IMR-90 (cell line): ENCODE measurements around the gene PPP5C.

Experiments
- BHLHE40 ChIP-seq: fragments of 150-350 bp; IDR thresholded peaks from 2 replicates; pipeline ENCODE4 v1.6.1; 2016; ENCODE audit warnings: mild to moderate bottlenecking, low read depth, low read length
- CEBPB ChIP-seq: IDR thresholded peaks from 2 replicates; pipeline ENCODE4 v1.6.1; 2012; ENCODE audit warnings: low read depth, low read length, improper control_type of control experiment
- CTCF ChIP-seq: conservative IDR thresholded peaks from 2 replicates; pipeline ENCODE4 v1.5.1; 2012; ENCODE audit warnings: mild to moderate bottlenecking, low read depth, low read length, improper control_type of control experiment
- MAFK ChIP-seq: IDR thresholded peaks from 2 replicates; pipeline ENCODE4 v1.6.1; 2012; ENCODE audit warnings: low read depth, low read length, improper control_type of control experiment
- MAZ ChIP-seq: IDR thresholded peaks from 2 replicates; pipeline ENCODE4 v1.6.1; 2012; ENCODE audit warnings: low read depth, mild to moderate bottlenecking, low read length, improper control_type of control experiment, moderate library complexity, borderline replicate concordance
- MXI1 ChIP-seq: IDR thresholded peaks from 2 replicates; pipeline ENCODE4 v1.6.1; 2012; ENCODE audit warnings: low read depth, mild to moderate bottlenecking, low read length, moderate library complexity, borderline replicate concordance
- NFE2L2 ChIP-seq: fragments of 150-350 bp; IDR thresholded peaks from 2 replicates; pipeline ENCODE4 v1.6.1; 2016; ENCODE audit warnings: low read depth, mild to moderate bottlenecking, low read length
- POLR2A ChIP-seq: IDR thresholded peaks from 2 replicates; pipeline ENCODE4 v1.6.1; 2012; ENCODE audit warnings: mild to moderate bottlenecking, low read depth, low read length
- RAD21 ChIP-seq: IDR thresholded peaks from 2 replicates; pipeline ENCODE4 v1.6.1; 2012; ENCODE audit warnings: low read length, improper control_type of control experiment
- RCOR1 ChIP-seq: IDR thresholded peaks from 2 replicates; pipeline ENCODE4 v1.6.1; 2012; ENCODE audit warnings: mild to moderate bottlenecking, low read length, improper control_type of control experiment; ENCODE audit not compliant: insufficient replicate concordance
- SMC3 ChIP-seq: fragments of 150-350 bp; IDR thresholded peaks from 2 replicates; pipeline ENCODE4 v1.6.1; 2016; ENCODE audit warnings: low read depth, mild to moderate bottlenecking, antibody characterized with exemption, low read length, moderate library complexity
- USF2 ChIP-seq: fragments of 150-350 bp; IDR thresholded peaks from 2 replicates; pipeline ENCODE4 v1.6.1; 2017; ENCODE audit warnings: mild to moderate bottlenecking, antibody characterized with exemption, low read length, low read depth

GRCh38 chr19:46431824-46432223 is 84.9 kb downstream of the PPP5C start:
- TF ChIP-seq CTCF: no peak
- TF ChIP-seq POLR2A: no peak
- no peak for TF ChIP-seq USF2
- TF ChIP-seq MAZ: no peak
- no peak for TF ChIP-seq CEBPB
- TF ChIP-seq NFE2L2: no peak
- TF ChIP-seq MXI1: no peak
- no peak for TF ChIP-seq BHLHE40
- no peak for TF ChIP-seq RAD21
- TF ChIP-seq RCOR1: no peak
- no peak for TF ChIP-seq SMC3
- no peak for TF ChIP-seq MAFK
